B cell (primary cell): ENCODE data around the gene RARA. TPM values are rescaled to one million over a fixed set of nuclear protein-coding genes. Genes with fewer than 3 reads are reported as not detected.

Experiments
- ATAC-seq: fragments of 200-7000 bp; cut with Tn5 transposase; one replicate; pipeline ENCODE4 v1.10.0; 2021; ENCODE audit warnings: low read depth, mild to moderate bottlenecking, moderate number of reproducible peaks, moderate library complexity
- CTCF ChIA-PET: fragments of 350-600 bp; sonication (Branson Sonifier 250); formaldehyde crosslinking; loops from one replicate; lab custom pipeline; 2021; ENCODE audit warnings: antibody characterized with exemption, inconsistent platforms; lab: Charles Lee
- POLR2A ChIA-PET: fragments of 350-600 bp; sonication (Branson Sonifier 250); formaldehyde crosslinking; loops from one replicate; lab custom pipeline; 2021; ENCODE audit warnings: antibody characterized with exemption; lab: Charles Lee
- DNase-seq: peaks from one replicate; pipeline ENCODE4 v3.0.0; 2013
- H2AFZ ChIP-seq: 2 replicates; pipeline ENCODE4 v1.6.1; 2012; ENCODE audit warnings: mild to moderate bottlenecking, low read depth, low read length; ENCODE audit not compliant: insufficient read depth, poor library complexity, severe bottlenecking
- H3K27ac ChIP-seq, 2 donors: 1 replicate in 1 of 2; 2 replicates in 1 of 2; pipeline ENCODE4 v1.5.1; 2012 to 2013; ENCODE audit warnings: low read length in 2 of 2, mild to moderate bottlenecking in 2 of 2, moderate library complexity in 1 of 2
- H3K27me3 ChIP-seq, 4 experiments: fragments of 200-600 bp in 1 of 4; sonication (generic) in 1 of 4; replicated peaks in 1 of 4; 1 replicate in 2 of 4; 2 replicates in 2 of 4; pipeline versions ENCODE4 v1.6.1 to v1.7.0; 2013 to 2016; ENCODE audit warnings: low read length in 3 of 4, mild to moderate bottlenecking in 2 of 4, mixed read lengths in 1 of 4, moderate library complexity in 1 of 4; ENCODE audit not compliant: insufficient read depth in 4 of 4, control insufficient read depth in 3 of 4; ENCODE audit errors: control extremely low read depth in 1 of 4
- H3K36me3 ChIP-seq, 2 experiments: replicated peaks in 1 of 2; 1 replicate in 1 of 2; 2 replicates in 1 of 2; pipeline versions ENCODE4 v1.6.1 to v1.7.1; 2013; ENCODE audit warnings: low read length in 1 of 2; ENCODE audit not compliant: insufficient read depth in 2 of 2, control insufficient read depth in 1 of 2; ENCODE audit errors: control extremely low read depth in 1 of 2, extremely low read depth in 1 of 2
- H3K4me1 ChIP-seq, 2 donors: fragments of 200-600 bp in 1 of 2; sonication (generic) in 1 of 2; 1 replicate in 1 of 2; 2 replicates in 1 of 2; pipeline versions ENCODE4 v1.5.1 to v1.6.1; 2013 to 2017; ENCODE audit warnings: low read length in 2 of 2; ENCODE audit not compliant: control insufficient read depth in 2 of 2, insufficient read depth in 2 of 2
- H3K4me2 ChIP-seq: replicated peaks from 2 replicates; pipeline ENCODE3; 2012; ENCODE audit warnings: mild to moderate bottlenecking, low read depth, low read length; ENCODE audit not compliant: poor library complexity, severe bottlenecking
- H3K4me3 ChIP-seq, 5 experiments: fragments of 200-600 bp in 1 of 5; sonication (generic) in 1 of 5; 1 replicate in 3 of 5; 2 replicates in 2 of 5; pipeline versions ENCODE4 v1.5.1 to v1.7.0; 2011 to 2016; ENCODE audit warnings: low read length in 4 of 5, mild to moderate bottlenecking in 4 of 5, low read depth in 2 of 5, control low read depth in 1 of 5, moderate library complexity in 1 of 5; ENCODE audit not compliant: insufficient read depth in 1 of 5; ENCODE audit errors: control extremely low read depth in 1 of 5, extremely low read depth in 1 of 5
- H3K79me2 ChIP-seq: fragments of 200-600 bp; sonication (generic); one replicate; pipeline ENCODE4 v1.6.0; 2016; ENCODE audit warnings: low read length; ENCODE audit not compliant: control insufficient read depth, insufficient read depth
- H3K9ac ChIP-seq: fragments of 200-600 bp; sonication (generic); 2 replicates; pipeline ENCODE4 v1.6.1; 2017; ENCODE audit warnings: mild to moderate bottlenecking, low read length, moderate library complexity
- H3K9me3 ChIP-seq, 3 donors: one replicate each; pipeline versions ENCODE4 v1.6.1 to v1.7.1; 2013; ENCODE audit warnings: low read length in 2 of 3; ENCODE audit not compliant: control insufficient read depth in 2 of 3, insufficient read depth in 1 of 3; ENCODE audit errors: control extremely low read depth in 1 of 3
- H4K20me1 ChIP-seq: 2 replicates; pipeline ENCODE4 v1.6.0; 2012; ENCODE audit warnings: mild to moderate bottlenecking, low read length; ENCODE audit not compliant: insufficient read depth, control insufficient read depth, poor library complexity, severe bottlenecking
- H3K27ac Mint-ChIP-seq: one replicate; pipeline ENCODE4 v1.8.0; 2021; ENCODE audit warnings: mixed read lengths
- H3K27me3 Mint-ChIP-seq: one replicate; pipeline ENCODE4 v1.8.0; 2021; ENCODE audit warnings: mixed read lengths
- H3K4me1 Mint-ChIP-seq: one replicate; pipeline ENCODE4 v1.8.0; 2021; ENCODE audit warnings: mixed read lengths
- H3K4me3 Mint-ChIP-seq: one replicate; pipeline ENCODE4 v1.8.0; 2021; ENCODE audit warnings: mixed read lengths
- H3K9me3 Mint-ChIP-seq: one replicate; pipeline ENCODE4 v1.8.0; 2022; ENCODE audit warnings: mixed read lengths; ENCODE audit not compliant: insufficient read depth
- EZH2 ChIP-seq: IDR thresholded peaks from 2 replicates; pipeline ENCODE4 v1.6.1; 2012; ENCODE audit warnings: borderline replicate concordance, low read depth, mild to moderate bottlenecking, moderate library complexity, low read length; ENCODE audit not compliant: insufficient read depth, poor library complexity, severe bottlenecking
- WGBS: methylation state at CpG from one replicate; pipeline ENCODE4 v1.1.5; 2013; ENCODE audit warnings: missing lambda C conversion rate; ENCODE audit not compliant: insufficient coverage; 5-methylcytosine and 5-hydroxymethylcytosine counted together
- intact Hi-C: fragments of 100-400 bp; cut with micrococcal nuclease; formaldehyde crosslinking; loops from one replicate; pipeline ENCODE4 v1.10.0; 2022
- polyA plus RNA-seq: library from polyadenylated mRNA; depleted of rRNA; stranded (reverse); fragments of >200 nt; gene quantifications from 2 replicates; pipeline ENCODE4 v1.2.3, GENCODE V29; 2012
- total RNA-seq, 2 donors: library from RNA; stranded (reverse); fragments of 120-200 nt in 1 of 2; gene quantifications; 1 replicate in 1 of 2; 2 replicates in 1 of 2; pipeline versions ENCODE4 v1.2.3 to v1.2.4, GENCODE V29; 2013 to 2022
- TF ChIP-seq, protein P1 (sequence below): fragments of 200-600 bp; IDR thresholded peaks from one replicate; pipeline ENCODE4 v1.8.0; 2022; ENCODE audit warnings: antibody characterized with exemption, mild to moderate bottlenecking

The RARA gene
- total and polyA plus RNA-seq, 2 donors (not counting 1 experiment from before 2014, with no cell fraction given), result 20.7 to 86.2 TPM

DNA sequence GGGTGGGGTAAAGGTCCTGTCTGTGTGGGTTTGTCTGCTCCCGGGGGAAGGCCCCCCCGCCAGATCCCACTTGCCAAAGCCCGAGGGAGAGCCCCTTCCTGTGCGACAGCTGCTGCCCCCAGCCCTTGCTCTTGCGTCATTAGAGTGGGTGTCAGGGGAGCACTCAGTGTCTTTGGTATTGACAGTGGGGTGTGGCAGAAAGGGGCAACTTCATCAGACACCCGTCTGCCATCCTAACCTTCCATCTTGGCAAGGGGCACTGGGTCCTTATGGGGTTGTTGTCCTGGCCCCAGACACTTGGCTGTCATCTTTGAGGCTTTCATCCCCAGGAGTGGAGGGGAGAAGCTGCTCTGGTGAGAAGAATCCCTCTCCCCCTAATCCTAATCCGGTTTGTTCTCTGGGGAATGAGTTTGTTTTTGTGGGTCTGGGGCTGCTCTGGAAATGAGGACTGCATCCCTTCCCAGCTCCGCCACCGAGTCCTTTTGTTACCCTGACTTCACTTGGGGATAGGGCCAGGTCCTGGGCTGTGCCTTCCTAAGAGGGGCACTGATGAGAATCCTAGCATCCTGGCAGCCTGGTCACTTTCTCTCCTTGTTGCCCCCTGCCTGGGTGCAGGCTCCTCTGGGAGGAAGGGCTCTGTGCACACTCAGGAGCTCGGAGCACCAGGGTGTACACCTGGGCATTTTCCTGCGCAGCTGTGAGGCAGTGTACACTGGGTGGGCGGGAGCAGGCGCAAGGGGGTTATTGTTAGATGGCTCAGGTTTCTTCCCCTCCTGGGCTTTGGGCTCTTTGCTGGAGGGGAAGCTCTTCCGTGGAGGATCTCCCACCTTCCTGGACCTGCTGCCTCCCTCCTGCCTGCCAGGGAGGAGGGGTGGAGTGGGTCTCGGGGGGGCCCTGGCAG is 34.5 kb downstream of the RARA start:
- Histone ChIP-seq H4K20me1 (peaks cover 29% of the 10 kb centered on the region), H3K27ac (peak overlapping the region in 1 of 2 donors; percentile 88), H3K36me3 (peaks cover 0 to 7% of the 10 kb centered on the region in 2 experiments), H3K4me1 (peaks cover 79 to 92% of the 10 kb centered on the region in 2 donors), H3K27me3 (no peaks in the 10 kb centered on the region), H2AFZ (no peak overlapping the region), H3K9me3 (no peaks in the 10 kb centered on the region), H3K9ac (peak overlapping the region; percentile 91), H3K4me2 (peak overlapping the region; percentile 100), H3K4me3 (peak overlapping the region in 4 of 5 experiments; percentile 70 to 84 (median 73)), H3K79me2 (peaks cover 80% of the 10 kb centered on the region)
- POLR2A ChIA-PET, result interaction anchor here (0.6 to 8.4 kb wide), 5 partner anchors 8 to 1444 kb away, joined by 3 to 96 read pairs (median 4); no protein-coding TSS in a partner anchor
- no peak for TF ChIP-seq EZH2
- TF ChIP-seq, protein P1, sequence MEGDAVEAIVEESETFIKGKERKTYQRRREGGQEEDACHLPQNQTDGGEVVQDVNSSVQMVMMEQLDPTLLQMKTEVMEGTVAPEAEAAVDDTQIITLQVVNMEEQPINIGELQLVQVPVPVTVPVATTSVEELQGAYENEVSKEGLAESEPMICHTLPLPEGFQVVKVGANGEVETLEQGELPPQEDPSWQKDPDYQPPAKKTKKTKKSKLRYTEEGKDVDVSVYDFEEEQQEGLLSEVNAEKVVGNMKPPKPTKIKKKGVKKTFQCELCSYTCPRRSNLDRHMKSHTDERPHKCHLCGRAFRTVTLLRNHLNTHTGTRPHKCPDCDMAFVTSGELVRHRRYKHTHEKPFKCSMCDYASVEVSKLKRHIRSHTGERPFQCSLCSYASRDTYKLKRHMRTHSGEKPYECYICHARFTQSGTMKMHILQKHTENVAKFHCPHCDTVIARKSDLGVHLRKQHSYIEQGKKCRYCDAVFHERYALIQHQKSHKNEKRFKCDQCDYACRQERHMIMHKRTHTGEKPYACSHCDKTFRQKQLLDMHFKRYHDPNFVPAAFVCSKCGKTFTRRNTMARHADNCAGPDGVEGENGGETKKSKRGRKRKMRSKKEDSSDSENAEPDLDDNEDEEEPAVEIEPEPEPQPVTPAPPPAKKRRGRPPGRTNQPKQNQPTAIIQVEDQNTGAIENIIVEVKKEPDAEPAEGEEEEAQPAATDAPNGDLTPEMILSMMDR, result no peak
- no peaks in the 10 kb centered on the region for H3K27me3 Mint-ChIP-seq
- H3K9me3 Mint-ChIP-seq, result no peaks in the 10 kb centered on the region
- H3K4me3 Mint-ChIP-seq, result peak overlapping the region; percentile 91
- H3K27ac Mint-ChIP-seq, result peak overlapping the region; percentile 81
- DNase-seq (peak; percentile 77), ATAC-seq (peak; percentile 22)
- intact Hi-C loops, result no loop called here
- WGBS, result 36% methylated on average over 11 of the region's 15 CpGs
- H3K4me1 Mint-ChIP-seq, result peaks cover 85% of the 10 kb centered on the region
- CTCF ChIA-PET, result interaction anchor here (0.6 to 8.3 kb wide), 8 partner anchors 9 to 71 kb away, joined by 3 to 119 read pairs (median 8); no protein-coding TSS in a partner anchor
